ENCODE results near the gene USP1.

USP1 gene

GRCh38 chr1:62436466-62437272 lies at the start of gene USP1:
Gene USP1 (plus strand): TSS chr1:62437049. CDS start chr1:62439868, 2,819 bp downstream.
- no peak for TF ChIP-seq CTCF (conservative IDR thresholded peaks at IDR 0.05)
- no peak for TF ChIP-seq ZFX (IDR thresholded peaks at IDR 0.05)
- peak within 1 kb of the TSS; percentile 99 for H3K27ac ChIP-seq

GRCh38 chr1:62389531-62389930 lies 47.3 kb upstream of the USP1 start:
- no peak for TF ChIP-seq ZFX (IDR thresholded peaks at IDR 0.05)
- no peak overlapping the region for H3K27ac ChIP-seq

- H3K27ac ChIP-seq, result no peak overlapping the region
- TF ChIP-seq CTCF (conservative IDR thresholded peaks at IDR 0.05) (no peak), ZFX (IDR thresholded peaks at IDR 0.05) (no peak)
These were observed 46.8 kb upstream of the USP1 start for GRCh38 chr1:62390071-62390470.

- TF ChIP-seq ZFX (IDR thresholded peaks at IDR 0.05), result no peak
- peak; percentile 72 for TF ChIP-seq CTCF (conservative IDR thresholded peaks at IDR 0.05)
These were observed 45.4 kb upstream of the USP1 start for GRCh38 chr1:62391369-62391971.

GRCh38 chr1:62392951-62393350 lies 43.9 kb upstream of the USP1 start:
- H3K27ac ChIP-seq, result no peak overlapping the region
- TF ChIP-seq CTCF (conservative IDR thresholded peaks at IDR 0.05) (no peak), ZFX (IDR thresholded peaks at IDR 0.05) (no peak)

More at GRCh38 chr1:62391369-62391971, 45.4 kb upstream of the USP1 start:
- H3K27ac ChIP-seq, result no peak overlapping the region

GRCh38 chr1:62394646-62395045 lies 42.2 kb upstream of the USP1 start:
- TF ChIP-seq CTCF (conservative IDR thresholded peaks at IDR 0.05) (no peak), ZFX (IDR thresholded peaks at IDR 0.05) (no peak)
- no peak overlapping the region for H3K27ac ChIP-seq

GRCh38 chr1:62395291-62395690 lies 41.6 kb upstream of the USP1 start:
- no peak overlapping the region for H3K27ac ChIP-seq
- no peak for TF ChIP-seq ZFX (IDR thresholded peaks at IDR 0.05)
- no peak for TF ChIP-seq CTCF (conservative IDR thresholded peaks at IDR 0.05)

All from C4-2B (cell line).